GM19463 (cell line): ENCODE results near the gene EIF4G3.
"Not testable (repeated sequence)": the region's sequence is repeated elsewhere in the genome, so short reads cannot be mapped to it uniquely, and the experiment has no call there.

Experiments
- ATAC-seq: cut with Tn5 transposase; IDR thresholded peaks from one replicate; pipeline ENCODE4 v1.9.1; 2021; ENCODE audit warnings: mild to moderate bottlenecking, moderate library complexity; ENCODE audit not compliant: unreplicated experiment

EIF4G3 gene

DNA sequence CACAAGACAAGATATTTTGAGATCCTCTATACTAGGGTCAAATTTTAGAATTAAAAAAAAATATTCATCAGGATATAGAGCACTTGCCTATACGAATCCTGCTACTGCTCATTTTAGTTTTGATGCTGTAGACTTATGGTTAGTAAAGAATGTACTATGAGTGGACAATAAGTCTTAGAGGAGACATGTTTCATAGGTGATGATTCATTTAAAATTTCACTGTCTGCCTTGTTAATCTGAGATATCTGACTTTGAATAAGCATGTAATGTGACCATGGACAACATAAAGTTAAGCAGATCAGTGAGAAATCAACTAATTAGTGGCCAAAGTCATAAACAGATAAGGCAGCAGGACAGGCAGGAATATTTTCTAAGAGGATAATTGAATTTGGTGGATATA, 282.8 kb downstream of the EIF4G3 start:
- no peak for ATAC-seq

DNA sequence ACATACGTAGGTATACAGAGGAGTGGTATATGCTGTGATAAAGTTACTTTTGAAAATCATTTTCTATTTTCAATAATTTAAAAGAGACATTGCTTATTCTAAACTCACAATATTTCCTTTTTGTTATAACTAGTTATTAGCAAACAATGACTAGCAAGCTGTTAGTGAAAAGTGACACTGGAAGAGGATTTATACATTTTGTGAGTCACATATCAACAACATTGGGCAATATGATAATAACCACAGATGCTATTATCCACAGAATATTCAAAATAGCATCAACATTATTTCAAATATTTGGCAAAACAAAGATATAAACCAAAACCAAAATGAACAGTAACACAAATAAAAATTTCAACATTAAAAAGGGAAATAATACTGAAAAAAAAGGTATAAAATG, 285.6 kb downstream of the EIF4G3 start:
- ATAC-seq = no peak

DNA sequence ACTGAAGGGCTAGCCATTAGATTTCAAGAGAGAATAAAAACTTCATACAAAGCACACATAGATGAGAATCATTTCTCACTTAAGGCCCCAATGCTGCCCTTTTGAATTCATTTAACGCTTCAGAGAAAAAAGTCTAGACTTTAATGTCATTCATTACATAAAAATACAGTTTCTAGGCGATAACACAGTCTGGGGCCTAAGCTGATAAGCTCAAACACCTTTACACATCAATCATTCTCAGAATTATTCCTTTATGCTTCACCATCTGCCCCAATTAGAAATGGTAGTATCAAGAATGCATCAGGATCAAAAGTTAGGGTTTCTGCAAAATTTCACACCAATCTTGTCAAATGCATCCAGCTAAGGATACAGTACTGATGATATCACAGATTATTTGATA, 289.5 kb downstream of the EIF4G3 start:
- ATAC-seq = no peak

DNA sequence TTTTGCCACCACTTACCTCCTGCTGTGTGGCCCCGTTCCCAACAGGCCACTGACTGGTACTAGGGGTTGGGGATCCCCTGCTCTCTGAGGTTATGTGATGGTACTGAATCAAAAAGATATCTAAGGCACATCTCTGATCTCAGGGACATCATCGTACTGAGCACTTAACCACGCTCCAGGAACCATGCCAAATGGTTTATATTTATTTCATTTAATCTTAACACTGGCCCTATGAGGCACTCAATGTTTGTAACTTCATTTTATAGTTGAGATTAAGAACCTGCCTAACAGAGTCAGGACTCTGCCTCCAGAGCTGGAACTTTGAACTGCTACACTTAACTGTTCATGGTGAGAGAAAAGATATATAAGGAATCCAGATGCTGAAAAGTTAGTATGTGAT, 291.6 kb downstream of the EIF4G3 start:
- ATAC-seq = no peak

DNA sequence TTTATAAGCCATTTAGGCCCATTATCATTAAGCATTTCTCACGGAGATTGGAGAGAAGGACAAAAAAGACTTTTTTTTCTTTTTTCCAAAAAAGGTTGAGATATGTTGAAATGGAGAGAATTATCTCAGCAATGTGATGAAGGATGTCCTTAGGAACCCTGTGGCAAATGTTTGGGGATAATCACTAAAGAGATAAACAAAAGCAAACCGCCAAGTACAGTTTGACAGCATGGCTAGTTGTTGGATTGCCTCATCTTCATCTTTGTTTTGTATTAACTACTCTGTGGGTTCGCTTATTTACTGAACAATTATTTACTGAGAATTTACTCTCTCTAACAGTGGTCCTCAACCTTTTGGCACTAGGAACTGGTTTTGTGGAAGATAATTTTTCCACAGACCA, 292.2 kb downstream of the EIF4G3 start:
- no peak for ATAC-seq

DNA sequence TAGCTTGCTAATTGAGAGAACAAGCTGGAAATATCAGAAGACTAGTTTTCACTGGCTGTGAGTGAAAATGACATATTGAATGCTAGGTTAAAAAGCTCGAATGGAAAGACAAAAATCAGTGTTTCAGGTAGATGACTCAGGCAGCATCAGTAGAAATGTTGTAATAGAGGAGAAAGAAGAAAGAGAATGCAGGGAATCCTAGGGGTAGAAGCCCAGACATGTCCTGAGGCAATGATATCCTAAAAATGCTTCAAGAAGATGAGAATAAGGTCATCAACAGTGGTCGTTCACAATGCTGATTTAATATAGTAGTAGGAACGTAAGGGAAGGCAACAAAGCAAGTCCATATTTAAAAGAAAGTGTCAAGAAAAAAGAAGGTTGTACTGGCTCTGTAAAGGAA, 292.9 kb downstream of the EIF4G3 start:
- ATAC-seq = no peak

DNA sequence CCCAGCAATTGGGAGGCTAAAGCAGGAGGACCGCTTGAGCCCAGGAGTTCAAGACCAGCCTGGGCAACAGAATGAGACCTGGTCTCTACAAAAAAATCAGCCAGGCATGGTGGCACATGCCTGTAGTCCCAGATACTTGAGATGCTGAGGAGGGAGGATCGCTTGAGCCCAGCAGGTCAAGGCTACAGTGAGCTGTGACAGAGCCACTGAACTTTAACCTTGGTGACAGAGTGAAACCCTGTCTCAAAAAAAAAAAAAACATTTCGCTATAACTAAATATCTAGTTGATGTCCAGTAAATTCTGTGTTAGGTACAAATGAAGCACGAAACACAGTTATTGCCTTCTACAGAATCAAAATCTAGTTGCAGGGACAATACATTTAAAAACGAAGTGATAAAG, 293.9 kb downstream of the EIF4G3 start:
- ATAC-seq = no peak

DNA sequence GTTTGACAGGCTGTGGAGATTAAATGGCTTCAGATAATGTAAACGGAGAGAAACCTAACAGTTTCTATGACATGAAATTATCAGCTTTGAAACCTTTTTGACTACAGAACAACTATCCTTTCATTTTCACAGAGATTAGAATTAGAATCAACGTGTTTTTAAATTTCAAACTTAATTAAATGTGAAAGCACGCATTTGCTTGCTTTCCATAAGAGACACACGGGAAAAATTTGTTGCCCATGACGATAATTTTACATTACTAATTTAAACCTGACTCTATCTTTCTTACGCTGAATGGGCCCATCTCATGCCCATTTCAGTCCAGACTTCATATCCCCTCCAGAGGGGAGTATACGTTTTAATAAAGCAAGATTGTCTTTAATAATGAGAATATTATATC, 297.9 kb downstream of the EIF4G3 start:
- no peak for ATAC-seq

DNA sequence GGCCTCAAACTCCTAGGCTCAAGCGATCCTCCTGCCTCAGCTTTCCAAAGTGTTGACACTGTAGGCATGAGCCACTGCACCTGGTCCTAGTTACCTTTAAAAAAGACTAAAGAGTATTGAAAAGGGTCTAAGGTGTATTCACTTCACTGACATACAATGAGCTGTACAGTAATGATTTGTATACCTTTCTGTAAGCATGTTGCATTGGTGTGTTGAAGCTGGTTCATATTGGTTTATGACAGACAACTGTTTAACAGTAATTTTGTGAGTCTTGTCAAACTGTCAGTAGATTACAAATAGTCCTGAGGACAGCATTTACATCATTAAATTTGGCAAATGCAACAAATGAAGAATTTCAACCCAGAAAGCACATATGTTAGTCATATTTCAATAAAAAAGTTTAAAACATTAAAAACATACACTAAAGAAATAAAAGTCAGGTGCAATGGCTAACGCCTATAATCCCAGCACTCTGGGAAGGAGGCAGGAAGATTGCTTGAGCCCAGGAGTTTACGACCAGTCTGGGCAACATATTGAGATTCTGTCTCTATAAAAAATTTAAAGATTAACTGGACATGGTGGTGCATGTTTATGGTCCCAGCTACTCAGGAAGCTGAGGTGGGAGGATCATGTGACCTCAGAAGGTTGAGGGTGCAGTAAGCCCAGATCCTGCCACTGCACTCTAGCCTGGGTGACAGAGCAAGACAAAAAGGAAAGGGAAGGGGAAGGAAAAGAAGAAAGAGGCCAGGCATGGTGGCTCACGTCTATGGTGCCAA, 301.3 kb downstream of the EIF4G3 start:
- no peak for ATAC-seq

DNA sequence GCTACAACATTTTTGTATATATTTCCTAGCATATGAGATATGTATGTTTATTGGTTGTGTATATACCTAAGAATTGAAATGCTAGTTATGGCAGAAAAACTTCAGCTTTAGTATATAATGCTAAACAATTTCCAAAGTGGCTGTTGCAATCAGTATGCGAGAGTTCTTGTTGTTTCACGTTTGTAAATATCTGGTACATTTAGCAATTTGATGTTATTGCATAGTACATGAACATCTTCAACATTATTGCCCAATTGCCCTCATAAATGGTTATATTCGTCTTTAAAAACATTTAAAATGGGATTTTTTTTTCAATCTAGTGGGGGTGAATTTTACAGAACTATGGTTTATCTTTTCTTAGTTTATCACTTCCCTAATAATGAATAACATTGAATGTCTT, 303.4 kb downstream of the EIF4G3 start:
- no peak for ATAC-seq

DNA sequence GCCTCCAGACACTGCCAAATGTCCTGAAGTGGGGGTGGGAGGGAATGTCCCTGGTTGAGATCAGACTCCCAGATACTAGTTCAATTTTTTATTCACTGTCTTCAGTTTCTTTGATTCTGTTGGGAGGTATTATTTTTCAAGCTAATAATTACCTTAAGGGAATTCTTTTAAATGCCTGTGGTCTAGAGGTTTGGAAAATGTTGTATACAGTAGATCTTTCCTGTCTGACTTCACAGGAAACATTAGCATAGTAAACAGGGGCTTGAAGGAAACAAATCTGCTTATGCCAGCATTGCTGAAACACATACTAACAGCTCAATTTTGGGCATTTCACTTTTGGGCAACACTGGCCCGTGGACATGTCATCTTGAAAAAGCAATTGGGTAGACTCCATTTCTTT, 305.3 kb downstream of the EIF4G3 start:
- no peak for ATAC-seq

DNA sequence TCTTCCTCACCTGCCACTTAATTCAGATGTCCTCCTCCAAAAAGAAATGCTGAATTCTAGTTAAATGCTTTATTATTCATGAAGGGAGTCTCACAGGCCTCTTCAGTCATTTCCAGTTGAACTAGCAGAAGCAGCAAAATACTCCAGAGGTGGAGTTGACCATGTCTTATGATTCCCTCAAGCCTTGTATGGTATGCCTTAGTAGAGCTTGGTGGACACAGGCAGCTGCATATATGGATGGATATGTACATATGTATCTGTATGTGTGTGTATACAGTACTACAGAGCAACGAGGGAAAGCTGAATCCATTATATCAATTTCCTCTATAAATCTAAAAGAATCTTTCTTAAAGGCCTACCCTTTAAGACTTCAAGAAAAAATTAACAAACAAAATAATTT, 306.0 kb downstream of the EIF4G3 start:
- ATAC-seq = no peak

DNA sequence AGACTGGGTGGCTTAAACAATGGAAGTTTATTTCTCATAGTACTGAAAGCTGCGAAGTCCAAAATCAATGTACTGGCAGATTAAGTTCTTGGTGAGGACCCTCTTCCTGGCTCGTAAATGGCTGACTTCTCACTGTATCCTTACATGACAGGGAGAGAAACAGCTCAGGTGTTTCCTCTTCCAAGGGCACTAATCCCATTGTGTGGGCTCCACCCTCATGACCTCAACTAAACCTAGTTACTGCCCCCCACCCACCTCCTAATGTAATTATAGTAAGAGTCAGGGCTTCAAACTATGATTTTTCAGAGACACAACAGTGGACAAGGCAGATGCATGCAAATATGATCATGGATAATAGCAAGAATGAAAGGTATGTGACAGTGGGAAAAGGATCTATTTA, 308.4 kb downstream of the EIF4G3 start:
- ATAC-seq = no peak

DNA sequence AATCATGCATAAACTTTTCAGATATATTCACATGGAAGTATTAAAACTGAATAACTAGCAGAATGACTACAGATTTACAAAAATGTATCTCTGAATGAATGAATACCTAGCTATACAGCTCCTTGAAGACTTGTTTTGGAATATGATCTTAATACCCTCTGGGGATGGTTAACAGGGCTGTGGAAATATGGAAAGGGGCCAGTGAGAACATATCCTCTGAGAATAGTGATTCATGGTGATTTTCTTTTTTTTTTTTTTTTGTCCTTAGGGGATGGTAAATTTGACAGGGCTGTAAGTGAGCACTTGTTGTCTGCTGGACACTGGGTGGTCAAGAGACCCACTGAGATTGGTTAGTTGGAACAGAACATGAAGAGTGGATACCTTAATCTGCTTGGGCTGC, 308.9 kb downstream of the EIF4G3 start:
- ATAC-seq = no peak

DNA sequence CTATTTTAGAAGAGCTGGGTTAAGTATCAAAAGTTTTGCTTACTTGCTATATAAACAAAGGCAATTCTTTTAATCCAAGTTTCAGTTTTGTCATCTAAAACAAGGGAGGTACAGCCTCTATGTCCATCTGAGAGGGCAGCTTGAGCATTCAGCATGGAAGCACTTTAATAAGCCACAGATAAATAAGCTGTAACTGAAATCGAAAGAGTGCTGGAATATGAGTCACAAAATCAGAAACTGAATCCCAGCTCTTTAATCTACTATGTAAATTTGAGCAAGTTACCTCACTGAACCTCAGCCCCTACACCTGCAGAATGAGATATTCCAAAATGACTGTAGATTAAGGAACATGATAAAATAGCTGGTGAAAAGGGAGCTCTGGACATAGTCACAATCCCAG, 309.6 kb downstream of the EIF4G3 start:
- ATAC-seq = no peak

DNA sequence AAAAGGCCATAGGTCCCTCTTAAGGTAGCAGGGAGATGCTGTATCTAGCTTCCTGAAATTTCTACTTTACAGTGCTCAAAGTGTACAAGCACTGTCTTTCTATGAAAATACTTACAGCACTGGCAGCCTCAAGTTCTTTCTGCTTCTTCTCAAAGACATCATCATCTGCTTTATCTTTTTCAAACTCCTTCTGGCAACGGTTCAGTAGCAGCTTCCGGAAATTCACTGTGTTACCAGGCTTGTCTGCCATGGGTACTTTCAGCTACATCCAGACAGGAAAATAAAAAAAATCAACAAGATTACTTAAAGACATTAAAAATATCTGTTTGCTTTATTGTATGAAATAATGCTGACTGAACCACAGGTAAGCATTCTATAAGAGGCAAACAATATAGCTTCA, 311.7 kb downstream of the EIF4G3 start:
- ATAC-seq = no peak

DNA sequence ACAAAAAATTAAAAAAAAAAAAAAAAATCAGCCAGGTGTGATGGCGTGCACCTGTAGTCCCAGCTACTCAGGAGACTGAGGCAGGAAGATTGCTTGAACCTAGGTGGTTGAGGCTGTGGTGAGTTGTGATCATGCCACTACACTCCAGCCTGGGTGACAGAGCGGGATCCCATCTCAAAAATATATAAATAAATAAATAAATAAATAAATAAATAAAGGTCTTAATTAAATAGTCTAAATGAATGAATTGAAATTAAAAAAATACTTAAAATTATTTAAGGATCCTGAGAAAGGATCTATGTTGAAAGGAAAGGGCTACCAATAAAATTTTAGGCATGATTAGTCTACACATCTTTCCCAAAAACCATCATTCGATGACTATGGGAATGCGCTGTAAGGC, 322.2 kb downstream of the EIF4G3 start:
- no peak for ATAC-seq

DNA sequence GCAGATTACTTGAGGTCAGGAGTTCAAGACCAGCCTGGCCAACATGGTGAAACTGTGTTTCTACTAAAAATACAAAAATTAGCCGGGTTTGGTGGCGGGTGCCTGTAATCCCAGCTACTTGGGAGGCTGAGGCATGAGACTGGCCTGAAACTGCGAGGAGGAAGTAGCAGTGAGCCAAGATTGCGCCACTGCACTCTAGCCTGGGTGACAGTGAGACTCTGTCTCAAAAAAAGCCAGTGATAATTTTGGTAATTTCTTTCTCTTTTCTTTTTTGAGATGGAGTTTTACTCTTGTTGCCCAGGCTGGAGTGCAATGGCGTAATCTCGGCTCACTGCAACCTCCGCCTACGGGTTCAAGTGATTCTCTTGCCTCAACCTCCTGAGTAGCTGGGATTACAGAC, 324.9 kb downstream of the EIF4G3 start:
- not testable (repeated sequence) for ATAC-seq

DNA sequence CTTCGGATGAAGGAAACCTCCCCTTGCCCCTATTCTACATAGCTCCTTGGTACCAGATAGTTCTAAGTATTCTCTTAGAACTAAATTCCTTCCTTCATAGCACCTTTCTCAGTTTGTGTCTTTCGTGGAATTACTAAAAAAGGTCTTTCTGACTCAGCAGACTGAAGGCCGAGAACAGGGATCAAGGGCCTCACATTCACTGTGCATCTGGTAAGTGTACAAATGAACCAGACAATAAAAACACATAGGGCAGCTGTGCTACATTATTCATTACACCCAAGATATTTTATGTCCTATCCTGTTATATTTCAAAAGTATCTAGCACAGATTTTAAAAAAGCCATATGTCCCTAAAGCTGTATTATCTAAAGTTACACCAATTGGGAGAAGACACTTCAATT, 326.7 kb downstream of the EIF4G3 start:
- ATAC-seq = no peak

DNA sequence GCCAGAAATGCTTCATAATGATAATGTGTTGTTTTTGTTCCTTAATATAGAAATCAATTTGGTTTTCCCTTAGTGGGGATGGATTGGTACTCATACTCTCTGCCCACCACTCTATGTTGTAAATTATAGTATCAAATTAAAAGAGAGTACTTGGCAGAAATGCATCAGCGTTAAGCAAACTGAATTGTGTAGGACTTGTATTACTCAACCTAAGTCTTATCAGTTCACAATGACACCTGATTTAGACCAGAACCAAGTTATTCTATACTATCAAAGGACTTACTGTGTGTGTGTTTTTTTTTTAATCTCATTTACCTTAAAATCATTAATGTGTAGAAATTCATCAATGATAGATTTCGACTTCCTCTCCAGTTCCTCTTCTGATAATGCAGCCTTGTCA, 327.6 kb downstream of the EIF4G3 start:
- no peak for ATAC-seq

DNA sequence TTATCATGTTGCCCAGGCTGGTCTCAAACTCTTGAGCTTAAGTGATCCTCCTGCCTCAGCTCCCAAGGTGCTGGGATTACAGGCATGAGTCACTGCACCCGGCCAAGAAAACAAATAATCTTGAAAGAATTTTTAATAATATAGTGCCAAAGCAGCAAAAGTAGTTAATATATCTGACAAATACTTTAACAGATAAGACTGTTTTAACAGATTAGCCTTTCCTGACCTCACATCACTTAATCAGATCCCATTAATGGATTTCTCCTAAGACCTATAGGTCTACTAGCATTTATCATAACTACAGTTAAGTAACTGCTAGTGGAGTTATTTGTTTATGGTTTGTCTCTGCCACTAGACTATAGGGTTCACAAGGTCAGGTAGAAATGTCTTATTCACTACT, 328.5 kb downstream of the EIF4G3 start:
- no peak for ATAC-seq

DNA sequence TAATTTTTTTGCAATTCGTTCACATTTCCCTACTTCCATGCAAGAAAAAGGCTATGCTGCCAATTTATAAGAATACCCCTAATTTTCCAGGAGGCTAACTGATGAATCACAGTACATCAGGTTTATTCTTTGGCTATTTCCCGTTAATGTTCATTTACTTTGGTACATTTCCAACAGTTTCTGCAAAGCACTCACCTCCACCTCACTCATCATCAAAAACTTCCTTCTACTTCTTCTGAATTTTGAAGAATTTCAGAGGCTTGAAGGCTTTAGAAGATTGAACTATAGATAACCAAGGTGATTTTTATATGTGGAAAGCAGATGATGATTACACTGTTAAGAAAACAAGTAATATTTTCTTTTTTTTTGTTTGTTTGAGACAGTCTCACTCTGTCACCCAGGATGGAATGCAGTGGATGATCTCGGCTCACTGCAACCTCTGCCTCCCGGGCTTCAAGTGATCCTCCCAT, 329.1 kb downstream of the EIF4G3 start:
- ATAC-seq = no peak
